ENCODE data around the gene GNRHR. TPM values are rescaled to one million over a fixed set of nuclear protein-coding genes. Genes with fewer than 3 reads are reported as not detected.

The GNRHR gene
- total RNA-seq, 4 donors from 2014 or later = not detected

GRCh38 chr4:67779631-67780030 lies 25.4 kb upstream of the GNRHR start:
- H3K27ac ChIP-seq = no peak overlapping the region
- no peaks in the 10 kb centered on the region for H3K36me3 ChIP-seq
- no peak overlapping the region for H3K4me3 ChIP-seq
- no peaks in the 10 kb centered on the region for H3K4me1 ChIP-seq
- no peaks in the 10 kb centered on the region for H3K27me3 ChIP-seq
- no peaks in the 10 kb centered on the region for H3K9me3 ChIP-seq
- TF ChIP-seq POLR2A (IDR thresholded peaks at IDR 0.05) (no peak), CTCF (IDR thresholded peaks at IDR 0.05) (no peak)
- no peak for DNase-seq

- Histone ChIP-seq H3K4me1 (no peaks in the 10 kb centered on the region), H3K4me3 (no peak overlapping the region), H3K36me3 (no peaks in the 10 kb centered on the region), H3K27me3 (no peaks in the 10 kb centered on the region), H3K9me3 (no peaks in the 10 kb centered on the region), H3K27ac (no peak overlapping the region)
- TF ChIP-seq POLR2A (IDR thresholded peaks at IDR 0.05) (no peak), CTCF (IDR thresholded peaks at IDR 0.05) (no peak)
- DNase-seq = no peak
Observed at GRCh38 chr4:67776746-67777145, 22.6 kb upstream of the GNRHR start.

- no peaks in the 10 kb centered on the region for H3K36me3 ChIP-seq
- no peaks in the 10 kb centered on the region for H3K4me1 ChIP-seq
- H3K27ac ChIP-seq = no peak overlapping the region
- H3K9me3 ChIP-seq = no peaks in the 10 kb centered on the region
- H3K4me3 ChIP-seq = no peak overlapping the region
- DNase-seq = no peak
- H3K27me3 ChIP-seq = no peaks in the 10 kb centered on the region
- no peak for TF ChIP-seq POLR2A (IDR thresholded peaks at IDR 0.05)
- TF ChIP-seq CTCF (IDR thresholded peaks at IDR 0.05) = no peak
Observed at GRCh38 chr4:67770422-67770821, 16.2 kb upstream of the GNRHR start.

- no peaks in the 10 kb centered on the region for H3K9me3 ChIP-seq
- no peak overlapping the region for H3K27ac ChIP-seq
- H3K4me1 ChIP-seq = no peaks in the 10 kb centered on the region
- no peaks in the 10 kb centered on the region for H3K27me3 ChIP-seq
- no peak for TF ChIP-seq CTCF (IDR thresholded peaks at IDR 0.05)
- TF ChIP-seq POLR2A (IDR thresholded peaks at IDR 0.05) = no peak
- H3K36me3 ChIP-seq = no peaks in the 10 kb centered on the region
- no peak overlapping the region for H3K4me3 ChIP-seq
- no peak for DNase-seq
Observed at GRCh38 chr4:67765928-67766327, 11.7 kb upstream of the GNRHR start.

- H3K4me1 ChIP-seq = no peaks in the 10 kb centered on the region
- H3K27ac ChIP-seq = no peak overlapping the region
- no peaks in the 10 kb centered on the region for H3K36me3 ChIP-seq
- H3K9me3 ChIP-seq = no peaks in the 10 kb centered on the region
- DNase-seq = no peak
- TF ChIP-seq CTCF (IDR thresholded peaks at IDR 0.05) (no peak), POLR2A (IDR thresholded peaks at IDR 0.05) (no peak)
- no peaks in the 10 kb centered on the region for H3K27me3 ChIP-seq
- no peak overlapping the region for H3K4me3 ChIP-seq
Observed at GRCh38 chr4:67765401-67765800, 11.2 kb upstream of the GNRHR start.

GRCh38 chr4:67764183-67764582 lies 10.0 kb upstream of the GNRHR start:
- DNase-seq = no peak
- no peaks in the 10 kb centered on the region for H3K4me1 ChIP-seq
- no peaks in the 10 kb centered on the region for H3K36me3 ChIP-seq
- no peaks in the 10 kb centered on the region for H3K9me3 ChIP-seq
- no peak overlapping the region for H3K4me3 ChIP-seq
- H3K27ac ChIP-seq = no peak overlapping the region
- TF ChIP-seq CTCF (IDR thresholded peaks at IDR 0.05) (no peak), POLR2A (IDR thresholded peaks at IDR 0.05) (no peak)
- H3K27me3 ChIP-seq = no peaks in the 10 kb centered on the region

All from Peyer's patch (tissue), 4 donors.